GM18858 (cell line): Measurements from ENCODE around the gene SCAF8.
A peak's percentile ranks its signal among the peaks of the same experiment; 100 is the strongest.
"Not testable (repeated sequence)": the region's sequence is repeated elsewhere in the genome, so short reads cannot be mapped to it uniquely, and the experiment has no call there.

Experiments used
- ATAC-seq: cut with Tn5 transposase; IDR thresholded peaks from one replicate; pipeline ENCODE4 v1.9.1; 2021; ENCODE audit not compliant: unreplicated experiment

Gene SCAF8

DNA sequence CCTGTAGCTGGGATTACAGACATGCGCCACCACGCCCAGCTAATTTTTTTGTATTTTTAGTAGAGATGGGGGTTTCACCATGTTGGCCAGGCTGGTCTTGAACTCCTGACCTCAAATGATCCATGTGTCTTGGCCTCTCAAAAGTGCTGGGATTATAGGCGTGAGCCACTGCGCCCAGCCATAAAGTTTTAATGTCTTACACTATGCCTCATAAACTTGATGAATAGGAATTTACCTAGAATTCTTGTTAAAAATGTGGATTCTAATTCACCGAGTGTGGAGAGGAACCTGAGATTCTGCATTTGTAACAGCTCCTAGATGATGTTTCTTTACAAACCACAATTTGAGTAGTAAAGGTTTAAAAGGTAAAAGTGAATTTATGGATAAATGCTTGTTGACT, 45.9 kb downstream of the SCAF8 start:
- not testable (repeated sequence) for ATAC-seq

DNA sequence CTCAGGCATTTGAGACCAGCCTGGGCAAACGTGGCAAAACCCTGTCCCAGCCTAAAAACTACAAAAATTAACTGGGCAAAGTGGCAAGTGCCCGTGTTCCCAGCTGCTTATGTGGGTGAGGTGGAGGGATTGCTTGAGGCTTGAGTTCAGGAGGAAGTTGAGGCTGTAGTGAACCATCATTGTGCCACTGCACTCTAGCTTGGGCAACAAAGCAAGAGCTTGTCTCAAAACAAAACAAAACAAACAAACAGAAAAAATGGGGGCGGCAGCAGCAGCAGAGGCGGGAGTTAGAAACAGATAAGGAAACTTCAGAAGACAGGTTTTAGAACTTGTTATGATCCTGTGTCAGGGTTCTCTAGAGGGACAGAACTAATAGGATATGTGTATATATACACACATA, 49.0 kb downstream of the SCAF8 start:
- no peak for ATAC-seq

DNA sequence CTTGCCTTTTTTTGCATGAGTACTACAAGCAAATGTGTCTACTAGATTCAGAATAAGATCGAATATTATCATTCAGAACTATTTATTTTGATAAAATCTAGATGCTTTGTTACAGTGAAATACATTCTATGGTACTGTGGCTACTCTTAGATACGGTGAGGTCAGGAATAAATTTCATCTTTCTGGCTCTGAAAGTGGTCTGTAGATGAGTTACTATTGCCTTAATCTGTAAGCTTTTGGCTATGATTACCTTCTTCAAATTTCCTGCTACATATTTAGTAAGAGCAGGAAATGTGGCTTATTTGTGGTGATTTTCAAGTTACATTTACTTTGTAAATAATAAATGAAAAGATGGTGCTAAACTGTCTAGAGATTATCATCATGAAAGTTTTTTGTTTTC, 50.0 kb downstream of the SCAF8 start:
- no peak for ATAC-seq

DNA sequence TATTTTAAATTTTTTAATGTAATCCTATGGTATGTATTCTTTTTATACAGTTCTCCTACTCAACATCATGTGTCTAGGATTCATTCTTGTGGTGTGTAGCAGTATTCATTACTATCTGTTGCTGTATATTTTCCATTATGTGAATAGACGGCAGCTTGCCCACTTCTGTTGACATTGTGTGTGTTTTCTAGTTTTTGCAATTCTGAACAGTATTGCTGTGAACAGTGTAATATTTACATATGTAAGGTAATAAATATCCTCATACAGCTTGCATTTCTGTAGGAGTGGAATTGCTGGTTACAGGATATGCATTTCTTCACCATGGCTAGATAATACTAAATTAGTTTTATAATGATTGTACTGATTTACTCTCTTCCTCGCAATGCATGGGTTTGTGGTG, 51.9 kb downstream of the SCAF8 start:
- no peak for ATAC-seq

DNA sequence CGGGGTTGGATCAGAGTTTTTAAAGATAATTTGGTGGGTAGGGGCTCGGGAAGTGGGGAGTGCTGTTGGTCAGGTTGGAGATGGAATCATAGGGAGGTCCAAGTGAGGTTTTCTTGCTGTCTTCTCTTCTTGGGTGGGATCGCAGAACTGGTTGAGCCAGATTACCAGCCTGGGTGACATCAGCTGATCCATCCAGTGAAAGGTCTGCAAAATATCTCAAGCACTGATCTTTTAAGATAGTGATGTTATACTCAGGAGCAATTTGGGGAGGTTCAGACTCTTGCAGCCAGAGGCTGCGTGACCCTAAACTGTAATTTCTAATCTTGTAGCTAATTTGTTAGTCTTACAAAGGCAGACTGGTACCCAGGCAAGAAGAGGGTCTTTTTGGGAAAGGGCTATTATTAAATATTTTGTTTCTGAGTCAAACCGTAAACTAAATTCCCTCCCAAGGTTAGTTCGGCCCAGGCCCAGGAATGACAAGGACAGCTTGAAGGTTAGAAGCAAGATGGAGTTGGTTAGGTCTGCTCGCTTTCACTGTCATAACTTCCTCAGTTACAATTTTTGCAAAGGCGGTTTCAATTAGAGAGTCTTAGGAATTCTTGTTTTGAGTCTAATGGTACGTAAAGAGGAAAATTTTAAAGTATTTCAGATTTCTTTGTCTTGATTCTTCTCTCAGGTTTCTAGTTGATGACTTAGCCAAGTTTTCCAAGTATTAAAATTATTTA, 53.1 kb downstream of the SCAF8 start:
- ATAC-seq, result no peak

DNA sequence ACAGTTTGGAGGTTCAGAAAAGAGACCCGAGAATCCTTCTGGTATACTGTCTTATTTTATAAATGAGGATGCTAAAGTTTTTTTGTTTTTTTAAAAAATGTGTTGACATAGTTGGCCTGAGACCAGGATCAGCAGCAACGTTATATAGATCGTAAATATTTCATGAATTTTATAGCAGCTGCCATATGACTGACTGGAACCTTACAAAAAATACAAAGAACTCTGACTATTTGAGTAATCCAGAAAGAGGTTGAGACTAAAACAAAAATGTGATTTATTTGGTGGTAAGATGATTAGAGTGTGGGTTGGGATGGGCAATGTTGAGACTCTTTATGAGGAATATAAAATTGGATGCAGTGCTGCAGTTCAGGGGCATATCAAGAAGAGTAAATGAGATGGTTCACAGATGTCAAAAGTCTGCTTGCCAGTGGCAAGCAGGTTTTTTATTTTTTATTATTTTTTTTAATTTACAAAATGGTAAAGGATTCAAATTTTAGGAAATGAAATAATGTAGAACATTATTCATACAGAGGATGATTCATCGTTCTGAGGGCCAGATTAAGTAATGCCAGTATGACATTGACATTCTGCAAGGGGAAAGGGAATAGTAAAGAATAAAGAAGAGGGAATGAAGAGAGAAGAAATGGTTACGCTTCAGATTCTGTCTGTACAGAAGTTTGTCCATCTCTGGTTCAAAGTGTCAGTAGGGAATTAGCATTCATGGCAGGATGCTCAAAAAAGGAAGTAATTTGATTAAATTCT, 58.5 kb downstream of the SCAF8 start:
- ATAC-seq, result no peak

DNA sequence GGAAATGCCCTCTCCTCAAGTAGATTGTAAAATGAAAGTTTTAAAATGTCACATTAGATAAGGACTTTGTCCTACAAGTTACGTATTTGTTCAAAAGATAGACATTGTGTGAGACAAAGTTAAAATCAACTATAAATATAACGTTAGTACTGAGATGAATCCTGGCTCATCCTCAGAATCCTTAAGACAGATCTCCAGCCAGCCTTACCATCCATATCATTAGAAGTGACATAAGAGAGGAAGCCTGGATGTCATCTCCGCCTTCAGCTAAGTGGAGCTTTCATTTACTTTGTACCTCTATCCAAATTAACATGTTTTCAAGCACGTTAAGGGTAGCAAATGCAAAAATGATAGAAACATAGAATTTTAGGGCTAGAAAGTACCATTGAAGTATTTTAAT, 59.1 kb downstream of the SCAF8 start:
- ATAC-seq, result no peak

DNA sequence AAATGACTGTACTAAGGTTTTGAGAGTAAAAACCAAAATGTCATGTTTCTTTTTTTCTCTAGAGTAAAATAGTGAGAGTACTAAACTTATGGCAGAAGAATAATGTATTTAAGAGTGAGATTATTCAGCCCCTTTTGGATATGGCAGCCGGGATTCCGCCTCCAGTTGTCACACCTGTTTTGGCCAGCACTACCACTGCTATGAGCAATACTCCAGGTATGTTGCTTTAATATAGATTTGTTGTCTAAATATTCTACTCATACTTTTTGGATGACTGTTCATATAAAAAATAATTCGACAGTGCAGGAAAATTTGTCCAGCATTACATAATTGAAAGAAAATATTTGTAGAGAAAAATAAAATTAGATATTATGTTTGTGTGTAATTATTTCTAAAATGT, 59.5 kb downstream of the SCAF8 start:
- no peak for ATAC-seq

DNA sequence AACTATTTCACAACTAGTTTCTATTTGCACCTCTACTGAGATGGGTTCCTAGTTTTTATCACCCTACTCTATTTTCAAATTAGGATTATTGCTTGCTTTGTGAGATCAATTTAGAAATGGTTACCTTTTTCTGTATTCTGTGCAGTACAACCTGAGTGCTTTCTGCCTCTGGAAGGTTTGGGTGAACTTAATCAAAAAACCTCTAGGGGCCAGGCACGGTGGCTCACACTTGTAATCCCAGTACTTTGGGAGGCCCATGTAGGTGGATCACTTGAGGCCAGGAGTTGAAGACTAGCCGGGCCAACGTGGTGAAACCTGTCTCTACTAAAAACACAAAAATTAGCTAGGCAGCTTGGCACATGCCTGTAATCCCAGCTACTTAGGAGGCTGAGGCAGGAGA, 63.3 kb downstream of the SCAF8 start:
- no peak for ATAC-seq

DNA sequence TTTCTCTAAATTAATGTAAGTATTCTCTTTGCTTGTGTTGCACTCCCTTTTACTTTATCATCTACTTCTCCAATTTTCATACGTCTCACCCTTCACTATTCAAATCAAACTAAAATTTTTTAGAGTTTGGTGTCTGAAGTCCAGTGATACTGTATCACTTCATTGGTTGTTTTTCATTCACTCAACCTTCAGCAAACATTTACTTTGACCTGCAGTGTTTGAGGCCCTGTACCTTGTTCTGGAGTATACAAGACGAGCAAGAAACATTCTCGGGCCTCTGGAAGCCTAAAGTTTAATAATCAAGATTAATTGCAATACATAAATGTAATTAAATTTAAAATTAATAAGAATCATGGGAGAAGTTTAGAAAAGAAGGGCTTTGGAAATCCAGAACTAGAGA, 64.6 kb downstream of the SCAF8 start:
- no peak for ATAC-seq

DNA sequence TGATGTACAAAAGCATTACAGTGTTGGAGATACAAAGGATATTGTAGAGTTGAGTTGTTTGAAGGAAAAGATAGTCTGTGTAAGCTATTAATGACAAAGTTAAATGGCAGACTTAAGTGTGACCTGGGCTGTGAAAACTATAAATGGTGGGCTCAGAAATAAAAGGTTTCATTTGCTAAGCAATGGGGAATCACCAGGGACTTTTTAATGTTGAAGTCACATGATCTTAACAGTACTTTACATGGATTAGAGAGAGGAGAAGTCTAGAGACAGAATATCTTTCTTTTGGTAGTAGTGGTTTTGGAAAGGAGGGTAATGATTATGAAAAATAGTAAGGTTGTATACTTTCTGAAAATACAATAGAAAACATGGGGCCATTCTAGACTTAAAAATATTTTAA, 67.1 kb downstream of the SCAF8 start:
- no peak for ATAC-seq

DNA sequence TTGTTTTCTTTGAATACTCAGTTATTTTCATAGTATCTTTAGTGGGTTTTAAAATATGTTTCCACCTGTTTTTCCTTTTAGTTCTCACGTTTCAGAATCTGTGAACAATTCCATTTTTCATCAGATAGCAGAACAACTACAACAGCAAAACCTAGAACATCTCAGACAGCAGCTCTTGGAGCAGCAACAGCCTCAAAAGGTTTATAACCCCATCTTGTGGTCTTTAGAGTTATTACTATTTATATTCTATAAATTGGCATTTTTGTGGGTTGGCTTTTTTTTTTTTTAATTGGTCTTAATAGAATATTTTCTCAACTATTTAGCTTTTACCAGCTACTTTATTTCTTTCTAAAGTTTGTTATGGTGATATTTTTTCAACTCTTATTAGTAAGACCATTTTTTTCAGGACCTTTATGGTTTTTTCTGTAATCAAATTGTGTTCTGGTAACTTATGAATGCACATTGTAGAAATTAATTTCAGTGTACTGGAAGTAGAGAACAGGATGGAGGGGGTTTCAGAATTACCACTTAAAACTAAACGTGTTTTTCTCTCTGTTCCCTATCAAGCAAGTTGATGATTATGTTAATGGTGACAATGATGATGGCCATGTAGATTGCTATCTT, 72.2 kb downstream of the SCAF8 start:
- no peak for ATAC-seq

DNA sequence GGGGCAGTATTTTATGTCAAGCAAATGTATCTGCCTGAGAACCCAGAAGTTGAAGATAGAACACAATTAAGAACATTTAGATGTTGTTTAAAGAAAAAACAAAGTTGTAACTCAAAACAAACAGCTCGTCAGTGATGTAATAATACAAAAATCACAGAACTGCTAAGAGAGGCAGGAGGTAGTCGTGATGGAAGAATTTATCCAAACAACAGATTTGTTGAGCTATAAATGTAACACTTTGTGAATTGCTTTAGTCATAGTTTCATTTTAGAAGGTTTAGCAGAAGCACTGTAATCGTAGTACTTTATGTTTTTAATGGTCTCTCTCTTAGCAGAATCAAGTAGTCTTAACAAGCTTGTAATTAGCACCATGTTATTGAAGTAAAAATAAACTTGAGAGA, 73.6 kb downstream of the SCAF8 start:
- no peak for ATAC-seq

DNA sequence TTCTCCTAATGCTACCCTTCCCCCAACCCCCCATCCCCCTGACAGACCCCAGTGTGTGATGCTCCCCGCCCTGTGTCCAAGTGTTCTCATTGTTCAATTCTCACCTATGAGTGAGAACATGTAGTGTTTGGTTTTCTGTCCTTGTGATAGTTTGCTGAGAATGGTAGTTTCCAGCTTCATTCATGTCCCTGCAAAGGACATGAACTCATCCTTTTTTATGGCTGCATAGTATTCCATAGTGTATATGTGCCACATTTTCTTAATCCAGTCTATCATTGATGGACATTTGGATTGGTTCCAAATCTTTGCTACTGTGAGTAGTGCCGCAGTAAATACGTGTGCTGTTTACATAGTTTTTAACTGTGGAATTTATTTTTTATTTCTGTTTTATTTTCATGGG, 78.4 kb downstream of the SCAF8 start:
- ATAC-seq, result not testable (repeated sequence)

DNA sequence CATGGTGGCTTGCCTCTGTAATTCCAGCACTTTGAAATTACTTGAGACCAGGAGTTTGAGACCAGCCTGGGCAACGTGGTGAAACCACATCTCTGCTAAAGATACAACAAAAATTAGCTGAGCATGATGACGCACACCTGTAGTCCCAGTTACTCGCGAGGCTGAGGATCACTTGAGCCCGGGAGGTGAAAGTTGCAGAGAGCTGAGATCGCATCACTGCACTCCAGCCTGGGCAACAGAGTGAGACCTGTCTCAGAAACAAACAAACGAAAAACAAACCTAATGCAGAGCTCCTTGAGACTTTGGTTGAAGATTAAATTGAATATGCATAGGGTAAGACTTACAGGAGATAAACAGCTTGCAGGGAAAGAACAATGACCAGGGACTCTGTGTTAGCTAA, 80.8 kb downstream of the SCAF8 start:
- ATAC-seq, result peak; percentile 82

DNA sequence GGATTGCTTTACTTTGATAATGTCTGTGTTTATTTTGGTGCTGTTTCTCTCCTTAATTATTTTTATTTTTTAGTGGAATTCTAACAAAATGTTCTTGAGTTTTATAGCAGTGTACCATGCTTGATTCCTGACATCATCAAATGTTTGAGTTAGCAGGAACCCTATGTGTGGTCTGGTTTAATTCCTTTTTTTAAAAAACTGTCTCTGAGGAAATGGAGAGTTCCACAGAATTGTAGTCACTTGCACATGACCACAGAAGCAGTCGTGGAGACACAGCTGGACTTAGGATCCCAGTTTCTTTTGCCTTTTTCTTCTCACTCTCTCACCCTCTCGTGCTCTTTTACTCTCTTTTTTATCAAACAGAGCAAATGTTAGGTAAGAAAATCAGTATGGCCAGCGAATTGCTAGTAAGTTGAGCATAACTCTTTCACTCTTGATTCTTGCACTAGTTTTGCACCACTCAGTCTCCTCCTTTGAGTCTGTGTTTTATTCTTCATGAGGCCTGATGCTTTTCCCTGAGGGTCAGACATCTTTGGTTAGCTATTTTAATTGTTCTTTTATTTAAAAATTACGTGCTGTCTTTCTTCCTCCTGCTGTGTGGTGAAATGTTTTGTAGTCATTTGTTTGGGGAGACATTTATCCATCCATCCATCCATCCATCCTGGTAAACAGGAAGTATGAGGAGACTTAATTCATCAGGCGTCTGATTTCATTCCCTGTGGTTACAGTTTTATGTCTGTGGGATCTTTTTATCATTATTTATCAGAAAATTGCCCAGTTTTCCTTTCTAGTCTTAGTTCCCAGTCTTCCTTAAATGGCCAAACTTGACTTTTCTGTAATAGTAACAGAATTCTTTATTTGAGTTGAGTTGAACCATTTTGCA, 83.0 kb downstream of the SCAF8 start:
- no peak for ATAC-seq

DNA sequence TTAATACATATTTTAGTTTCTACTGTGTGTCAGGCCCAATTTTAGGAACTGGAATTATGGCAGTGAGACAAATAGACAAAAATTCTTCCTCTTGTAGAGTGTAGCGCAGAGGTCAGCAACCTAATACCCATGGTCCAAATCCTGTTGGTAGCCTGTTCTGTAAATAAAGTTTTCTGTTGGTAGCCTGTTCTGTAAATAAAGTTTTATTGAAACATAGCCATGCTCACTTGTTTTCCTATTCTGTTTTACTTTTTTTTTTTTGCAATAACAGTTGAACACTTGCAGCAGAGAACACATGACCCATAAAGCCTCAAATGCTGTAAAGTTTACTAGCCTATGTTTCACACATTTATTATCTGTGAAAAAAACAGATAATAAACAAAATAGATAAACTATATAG, 87.9 kb downstream of the SCAF8 start:
- no peak for ATAC-seq

DNA sequence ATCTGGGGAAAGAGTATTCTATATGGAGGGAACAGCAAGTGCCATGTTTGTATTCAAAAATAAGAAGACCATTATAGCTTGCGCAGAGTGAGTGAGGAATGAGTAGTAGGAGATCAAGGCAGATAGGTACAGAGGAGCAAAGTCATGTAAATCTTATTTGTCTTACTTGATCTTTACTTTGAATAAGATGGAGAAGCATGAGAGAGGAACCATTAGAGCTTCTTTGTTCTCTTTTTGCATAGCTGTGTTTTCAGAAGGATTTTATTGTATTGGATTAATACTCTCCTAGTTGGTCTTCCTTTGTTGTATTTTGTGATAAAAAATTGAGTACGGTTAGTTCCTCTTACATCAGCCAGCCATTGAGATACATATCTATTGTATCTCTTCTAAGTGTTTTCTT, 88.4 kb downstream of the SCAF8 start:
- no peak for ATAC-seq

DNA sequence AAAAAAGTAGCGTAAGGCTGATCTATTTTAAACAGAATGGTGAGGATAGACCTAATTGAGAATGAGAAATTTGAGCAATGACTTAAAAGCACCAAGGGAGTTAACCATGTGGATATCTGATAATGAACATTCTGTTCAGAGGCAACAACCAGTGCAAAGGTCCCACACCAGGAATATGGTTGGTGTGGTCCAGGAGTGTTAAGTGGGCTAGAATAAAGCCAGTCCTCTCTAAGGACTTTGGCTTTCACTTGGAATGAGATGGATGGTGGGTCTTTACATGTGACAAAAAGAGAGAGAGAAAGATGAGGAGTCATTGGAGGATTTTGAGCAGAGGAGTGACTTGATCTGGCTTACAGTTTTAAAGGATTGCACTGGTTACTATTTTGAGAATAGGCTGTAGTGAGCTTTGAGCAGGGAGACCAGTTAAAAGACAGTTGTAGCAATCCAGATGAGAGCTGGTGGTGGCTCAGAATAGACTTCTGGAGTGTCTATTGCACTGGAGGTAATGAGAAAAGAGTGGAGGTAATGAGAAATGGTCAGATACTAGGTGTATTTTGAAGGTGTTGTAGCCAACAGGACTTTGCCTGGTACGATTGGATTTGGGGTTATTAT, 89.8 kb downstream of the SCAF8 start:
- no peak for ATAC-seq

DNA sequence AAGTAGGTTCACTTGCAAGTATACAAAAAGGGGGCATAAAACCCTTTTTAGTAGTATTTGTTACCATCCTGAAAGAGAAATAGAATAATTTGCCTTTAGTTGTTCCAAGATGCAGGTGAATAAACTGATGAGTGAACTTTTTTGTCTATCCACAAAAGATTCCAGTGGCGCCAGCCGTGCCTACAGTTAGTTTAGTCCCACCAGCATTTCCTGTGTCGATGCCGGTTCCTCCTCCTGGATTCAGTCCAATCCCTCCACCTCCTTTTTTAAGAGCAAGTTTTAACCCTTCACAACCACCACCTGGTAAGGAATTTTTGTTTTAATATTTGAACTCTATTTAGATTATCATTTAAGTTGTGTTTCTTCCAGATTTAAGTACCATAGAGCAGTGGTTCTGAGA, 90.9 kb downstream of the SCAF8 start:
- no peak for ATAC-seq

DNA sequence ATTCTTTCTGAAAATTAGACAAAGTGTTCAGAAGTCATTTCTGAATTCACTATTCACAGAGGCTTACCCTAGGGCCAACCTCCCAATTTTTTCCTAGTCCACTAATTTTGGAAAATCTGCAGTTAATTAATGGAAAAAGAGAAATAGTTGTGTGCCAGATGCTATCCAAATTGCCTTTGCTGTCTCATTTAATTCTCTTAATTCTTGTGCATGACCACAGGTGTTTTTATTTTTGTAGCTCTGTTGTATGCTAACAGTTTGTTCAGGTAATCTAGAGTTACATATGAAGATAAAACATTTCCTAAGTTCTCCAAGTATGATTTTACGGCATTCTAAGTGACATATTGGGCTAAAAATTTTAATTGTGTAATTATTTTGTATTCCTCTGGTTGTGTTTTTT, 96.8 kb downstream of the SCAF8 start:
- no peak for ATAC-seq
